GM18907 (cell line): ENCODE results near the gene GMNN.

Experiments used
- ATAC-seq: cut with Tn5 transposase; IDR thresholded peaks from one replicate; pipeline ENCODE4 v1.9.1; 2021; ENCODE audit warnings: mild to moderate bottlenecking, moderate library complexity; ENCODE audit not compliant: unreplicated experiment

Gene GMNN

DNA sequence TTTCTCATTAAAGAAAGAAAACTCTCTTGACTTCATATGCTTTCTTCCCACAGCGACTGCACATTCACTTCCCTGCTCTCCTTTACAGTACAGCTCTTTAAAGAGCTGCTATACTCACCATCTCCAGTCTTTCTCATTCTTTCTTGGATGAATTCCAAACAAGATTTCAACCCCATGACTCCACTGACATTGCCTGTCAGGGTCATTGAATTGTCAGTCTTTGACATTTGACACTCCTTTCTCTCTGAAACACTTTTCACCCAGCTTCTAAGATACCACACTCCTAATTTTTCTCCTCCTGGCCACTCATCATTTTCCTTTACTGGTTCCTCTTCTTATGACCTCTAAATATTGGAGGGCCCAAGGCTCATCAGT lies 24.8 kb downstream of the GMNN start:
- no peak for ATAC-seq

DNA sequence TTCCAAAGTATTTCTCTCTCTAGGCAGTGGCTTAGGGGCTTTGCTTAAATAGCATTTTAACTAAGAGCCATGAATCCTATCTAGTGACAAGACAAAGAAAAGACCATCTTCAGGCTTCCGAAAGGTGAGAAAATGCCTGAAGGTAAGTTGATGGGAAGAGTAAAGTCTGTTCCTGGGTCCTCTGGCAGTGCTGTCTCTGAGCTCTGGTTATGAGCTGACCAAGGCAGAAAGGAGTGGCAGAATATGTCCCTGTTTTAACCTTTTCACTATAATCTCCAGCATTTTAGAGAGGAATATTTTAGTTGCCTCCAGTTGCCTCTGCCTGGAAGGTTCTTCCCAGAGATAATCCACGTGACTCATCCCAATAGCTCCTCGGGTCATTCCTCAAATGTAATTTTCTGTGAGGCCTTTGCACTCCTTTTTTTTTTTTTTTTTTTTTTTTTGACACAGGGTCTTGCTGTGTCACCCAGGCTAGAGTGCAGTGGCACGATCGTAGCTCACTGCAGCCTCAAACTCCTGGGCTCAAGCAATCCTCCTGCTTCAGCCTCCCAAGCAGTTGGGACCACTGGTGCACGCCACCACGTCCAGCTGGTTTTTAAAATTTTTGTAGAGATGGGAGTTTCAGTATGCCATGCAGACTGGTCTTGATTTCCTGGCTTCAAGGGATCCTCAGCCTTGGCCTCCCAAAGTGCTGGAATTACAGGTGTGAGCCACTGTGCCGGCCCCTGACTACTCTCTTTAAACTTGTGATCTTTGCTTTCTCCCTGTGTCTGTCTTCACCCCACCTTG lies 27.7 kb downstream of the GMNN start:
- no peak for ATAC-seq

DNA sequence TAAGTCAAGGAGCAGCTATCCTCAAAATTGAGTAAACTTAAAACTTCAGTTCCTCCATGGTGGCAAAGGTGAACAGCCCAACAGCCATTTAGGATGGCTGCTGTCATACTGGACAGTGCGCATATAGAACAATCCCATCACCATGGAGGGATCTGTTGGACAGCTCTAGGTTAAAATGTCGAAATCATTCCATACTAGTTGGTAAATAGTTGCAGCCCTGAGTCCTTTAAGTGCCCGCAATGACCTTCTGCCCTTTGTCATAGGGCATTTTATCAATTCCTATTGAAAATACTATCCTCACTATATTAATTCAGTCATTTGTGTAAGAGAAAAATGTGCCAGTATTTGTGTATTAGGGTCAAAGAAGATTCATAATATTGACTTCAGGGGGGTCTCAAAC lies 32.8 kb downstream of the GMNN start:
- ATAC-seq: no peak

DNA sequence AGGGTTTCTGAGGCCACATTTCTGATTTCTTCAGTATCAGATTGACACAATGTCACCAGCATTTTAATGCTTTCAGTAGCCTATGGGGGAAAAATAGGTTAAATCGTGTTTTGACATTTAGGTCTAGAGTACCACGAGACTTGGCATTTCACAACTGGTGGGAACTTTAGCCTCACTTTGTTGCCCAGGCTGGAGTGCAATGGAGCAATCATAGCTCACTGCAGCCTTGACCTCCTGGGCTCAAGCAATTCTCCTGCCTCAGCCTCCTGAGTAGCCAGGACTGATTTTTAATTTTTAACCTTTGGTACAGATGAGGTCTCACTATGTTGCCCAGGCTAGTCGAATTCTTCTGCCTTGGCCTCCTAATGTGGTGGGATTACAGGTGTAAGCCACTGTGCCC lies 35.0 kb downstream of the GMNN start:
- no peak for ATAC-seq

DNA sequence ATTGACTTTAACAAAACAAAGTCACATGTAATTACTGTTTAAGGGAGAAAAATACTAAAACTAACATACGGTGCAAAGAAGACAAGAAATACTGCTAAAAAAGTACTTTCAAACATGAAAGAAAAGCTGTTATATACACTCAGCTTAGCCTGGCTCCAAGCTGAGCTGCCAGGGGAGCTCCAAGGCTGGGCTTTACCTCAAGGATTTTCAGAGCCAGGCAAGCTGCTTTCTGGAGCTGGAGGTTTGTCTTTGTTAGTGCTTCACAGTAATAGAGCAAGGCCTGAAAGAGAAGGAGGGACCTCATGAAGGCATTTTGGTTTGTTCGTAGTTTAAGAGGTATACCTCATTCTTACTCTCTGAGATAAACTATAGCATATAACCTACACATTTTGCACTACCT lies 43.6 kb downstream of the GMNN start:
- no peak for ATAC-seq

DNA sequence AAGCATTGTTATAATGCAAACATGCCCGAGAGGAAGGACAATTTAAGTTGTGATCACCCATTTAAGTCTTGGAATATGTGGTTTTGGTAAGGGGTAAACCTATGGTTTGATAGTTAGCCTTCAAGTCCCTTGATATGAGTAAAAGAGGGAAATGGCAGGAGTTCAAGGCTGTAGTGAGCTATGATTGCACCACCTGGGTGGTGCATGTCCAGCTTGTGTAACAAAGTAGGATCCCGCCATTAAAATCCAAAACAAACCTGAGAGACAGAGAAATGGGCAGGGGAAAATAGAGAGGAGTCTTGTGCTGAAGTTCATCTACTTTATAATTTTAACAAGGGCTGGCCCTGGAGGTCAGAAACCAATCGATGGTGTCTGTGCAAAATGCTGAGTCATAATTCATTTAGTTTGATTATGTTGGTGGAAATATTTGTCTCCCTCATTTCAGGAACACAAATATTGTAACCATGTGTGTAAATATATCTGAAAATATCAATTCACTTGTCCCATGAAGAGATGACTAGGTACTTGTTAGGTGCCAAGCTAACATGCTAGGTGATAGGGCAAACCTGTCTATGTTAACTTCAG lies 47.2 kb downstream of the GMNN start:
- ATAC-seq: no peak

GRCh38 chr6:24822696-24823095 lies 48.0 kb downstream of the GMNN start:
- ATAC-seq: no peak

GRCh38 chr6:24823185-24823584 lies 48.4 kb downstream of the GMNN start:
- ATAC-seq: no peak

- no peak for ATAC-seq
Observed at GRCh38 chr6:24824142-24824938, 49.6 kb downstream of the GMNN start.

- no peak for ATAC-seq
Observed at GRCh38 chr6:24825130-24825630, 50.4 kb downstream of the GMNN start.

- no peak for ATAC-seq
Observed at GRCh38 chr6:24827162-24827561, 52.4 kb downstream of the GMNN start.

DNA sequence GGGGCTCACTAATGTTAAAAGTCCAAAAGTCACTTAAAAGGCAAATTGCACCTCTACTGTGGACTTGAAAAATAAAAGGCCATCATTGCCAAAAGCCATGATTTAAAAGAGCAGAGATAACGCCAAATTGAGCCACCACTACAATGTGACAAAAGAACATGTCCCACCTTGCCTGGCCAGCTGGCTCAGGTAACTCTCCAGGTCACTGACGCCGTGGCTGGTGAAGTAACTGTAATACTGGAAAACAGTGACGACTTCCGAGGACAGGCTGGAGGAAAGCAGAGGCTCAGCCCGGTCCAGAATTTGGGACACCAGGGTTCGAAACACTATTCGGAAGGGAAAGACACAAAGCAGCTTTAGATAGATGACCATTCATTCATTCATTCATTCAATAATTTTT lies 53.2 kb downstream of the GMNN start:
- ATAC-seq: no peak

- ATAC-seq: no peak
Observed at GRCh38 chr6:24829657-24830056, 54.9 kb downstream of the GMNN start.

DNA sequence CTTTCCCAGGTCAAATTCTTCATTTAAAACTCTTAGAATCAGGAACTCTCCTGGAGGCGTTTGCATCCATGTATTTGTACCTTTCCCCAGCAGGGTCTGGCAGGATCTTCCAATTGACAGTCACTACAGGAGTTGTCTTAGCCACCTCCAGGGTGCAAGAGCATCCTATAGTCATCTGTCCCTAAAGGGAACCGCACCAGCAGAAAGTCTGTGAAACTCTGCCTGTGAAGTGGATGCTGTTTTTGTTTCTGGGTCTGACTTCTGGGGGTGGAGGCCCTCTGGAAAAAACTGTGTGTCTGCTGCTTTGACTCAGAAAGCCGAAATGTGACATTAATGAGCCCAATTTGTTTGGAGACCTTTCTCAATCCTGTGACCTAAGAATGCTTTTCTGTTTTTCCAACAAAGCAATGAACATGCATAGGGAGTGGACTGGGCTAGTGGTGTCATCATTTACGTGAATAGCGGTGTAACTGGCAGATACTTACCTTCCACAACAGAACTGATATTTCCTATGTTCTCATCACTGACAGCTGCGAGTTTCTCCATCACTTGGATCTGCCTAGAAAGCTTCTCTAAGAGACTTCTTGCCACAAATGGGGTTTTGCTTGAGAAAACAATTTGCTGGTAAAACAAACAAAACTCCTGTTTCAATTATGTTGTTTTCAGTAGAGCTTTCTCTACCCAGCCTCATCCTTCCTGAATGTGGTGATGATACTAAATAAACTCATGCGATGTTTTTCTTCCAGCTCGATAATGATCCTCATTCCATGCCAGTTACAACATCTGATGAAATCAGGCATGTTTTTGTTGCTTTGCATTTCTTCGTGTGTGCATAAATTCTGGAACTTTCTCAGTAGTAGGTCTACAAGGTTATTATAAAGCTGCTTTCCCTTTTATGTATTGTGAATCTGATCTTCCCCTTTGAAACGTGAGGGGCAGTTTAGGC lies 57.3 kb downstream of the GMNN start:
- ATAC-seq: no peak

GRCh38 chr6:24832794-24833193 lies 58.1 kb downstream of the GMNN start:
- no peak for ATAC-seq

DNA sequence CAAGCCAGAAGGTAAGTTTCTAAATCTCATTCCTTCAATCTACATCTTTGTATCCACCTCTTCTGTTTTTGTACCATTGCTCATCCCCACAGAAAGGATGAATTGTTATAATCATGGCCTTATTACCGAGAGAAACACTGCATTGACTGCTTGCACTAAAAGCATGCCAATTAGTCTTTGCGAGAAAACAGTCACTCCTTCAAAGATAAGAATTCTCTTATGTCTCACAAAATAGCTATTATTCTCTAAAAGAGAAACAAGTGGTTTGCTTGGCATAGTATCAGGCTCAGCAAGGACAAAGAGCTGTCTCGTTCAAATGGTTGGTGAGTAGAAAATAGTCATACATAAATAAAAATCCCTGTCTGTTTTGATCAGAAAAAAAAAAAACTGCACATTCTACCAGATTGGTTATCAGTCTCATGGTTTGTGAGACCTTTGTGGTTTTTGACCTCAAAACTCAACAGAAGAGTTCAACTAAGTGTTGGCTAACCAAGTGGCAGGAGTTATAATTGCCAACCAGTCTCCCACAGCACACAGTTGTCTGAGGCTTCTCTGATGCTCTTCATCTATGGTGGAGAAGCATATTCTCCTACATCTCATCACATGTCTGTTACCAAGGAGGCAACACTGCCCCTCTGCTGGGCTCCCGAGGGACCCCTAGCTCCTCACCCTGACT lies 59.1 kb downstream of the GMNN start:
- ATAC-seq: no peak
